Measurements from ENCODE around the gene PATL2.
"Not testable (repeated sequence)": the region's sequence is repeated elsewhere in the genome, so short reads cannot be mapped to it uniquely, and the experiment has no call there.

Gene PATL2

DNA sequence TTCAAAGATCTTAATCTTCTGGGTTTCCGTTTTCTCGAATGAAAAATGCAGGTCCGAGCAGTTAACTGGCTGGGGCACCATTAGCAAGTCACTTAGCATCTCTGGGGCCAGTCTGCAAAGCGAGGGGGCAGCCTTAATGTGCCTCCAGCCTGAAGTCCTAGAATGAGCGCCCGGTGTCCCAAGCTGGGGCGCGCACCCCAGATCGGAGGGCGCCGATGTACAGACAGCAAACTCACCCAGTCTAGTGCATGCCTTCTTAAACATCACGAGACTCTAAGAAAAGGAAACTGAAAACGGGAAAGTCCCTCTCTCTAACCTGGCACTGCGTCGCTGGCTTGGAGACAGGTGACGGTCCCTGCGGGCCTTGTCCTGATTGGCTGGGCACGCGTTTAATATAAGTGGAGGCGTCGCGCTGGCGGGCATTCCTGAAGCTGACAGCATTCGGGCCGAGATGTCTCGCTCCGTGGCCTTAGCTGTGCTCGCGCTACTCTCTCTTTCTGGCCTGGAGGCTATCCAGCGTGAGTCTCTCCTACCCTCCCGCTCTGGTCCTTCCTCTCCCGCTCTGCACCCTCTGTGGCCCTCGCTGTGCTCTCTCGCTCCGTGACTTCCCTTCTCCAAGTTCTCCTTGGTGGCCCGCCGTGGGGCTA, at the start of gene PATL2, which contains the start of gene B2M:
Gene PATL2 (minus strand): TSS at position 228 of the 647 bp plus-strand sequence. CDS start 34,833 bp downstream, outside the sequence.
Gene B2M (plus strand): TSS at position 422 of the 647 bp plus-strand sequence. CDS start 30 bp downstream, at position 452.
- peak; percentile 93 to 98 (median 96) for DNase-seq
- intact Hi-C loops (cut with DNase I), result loop anchor here (2.0 to 5.0 kb wide), 2 partner anchors 18 to 49 kb away; partner anchors contain the start of gene SPG11

DNA sequence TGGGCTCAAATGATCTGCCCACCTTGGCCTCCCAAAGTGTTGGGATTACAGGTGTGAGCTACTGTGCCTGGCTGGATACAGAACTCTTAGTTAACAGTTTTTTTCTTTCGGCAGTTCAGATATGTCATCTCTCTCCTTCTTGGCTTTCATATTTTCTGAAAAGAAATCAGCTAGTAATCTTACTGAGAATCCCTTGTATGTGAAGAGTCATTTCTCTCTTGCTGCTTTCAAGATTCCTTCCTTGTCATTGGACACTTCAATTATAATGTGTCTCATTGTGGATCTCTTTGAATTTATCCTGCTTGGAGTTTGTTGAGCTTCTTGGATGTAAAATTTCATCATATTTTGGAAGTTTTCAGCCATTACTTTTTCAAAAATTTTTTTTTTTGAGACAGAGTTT, 42.2 kb upstream of the PATL2 start:
- no peak for DNase-seq
- intact Hi-C loops (cut with DNase I), result no loop called here

DNA sequence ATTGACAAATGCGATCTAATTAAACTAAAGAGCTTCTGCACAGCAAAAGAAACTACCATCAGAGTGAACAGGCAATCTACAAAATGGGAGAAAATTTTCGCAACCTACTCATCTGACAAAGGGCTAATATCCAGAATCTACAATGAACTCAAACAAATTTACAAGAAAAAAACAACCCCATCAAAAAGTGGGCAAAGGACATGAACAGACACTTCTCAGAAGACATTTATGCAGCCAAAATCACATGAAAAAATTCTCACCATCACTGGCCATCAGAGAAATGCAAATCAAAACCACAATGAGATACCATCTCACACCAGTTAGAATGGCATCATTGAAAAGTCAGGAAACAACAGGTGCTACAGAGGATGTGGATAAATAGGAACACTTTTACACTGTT, 32.3 kb upstream of the PATL2 start:
- DNase-seq; intact Hi-C loops (cut with DNase I): not testable (repeated sequence)

DNA sequence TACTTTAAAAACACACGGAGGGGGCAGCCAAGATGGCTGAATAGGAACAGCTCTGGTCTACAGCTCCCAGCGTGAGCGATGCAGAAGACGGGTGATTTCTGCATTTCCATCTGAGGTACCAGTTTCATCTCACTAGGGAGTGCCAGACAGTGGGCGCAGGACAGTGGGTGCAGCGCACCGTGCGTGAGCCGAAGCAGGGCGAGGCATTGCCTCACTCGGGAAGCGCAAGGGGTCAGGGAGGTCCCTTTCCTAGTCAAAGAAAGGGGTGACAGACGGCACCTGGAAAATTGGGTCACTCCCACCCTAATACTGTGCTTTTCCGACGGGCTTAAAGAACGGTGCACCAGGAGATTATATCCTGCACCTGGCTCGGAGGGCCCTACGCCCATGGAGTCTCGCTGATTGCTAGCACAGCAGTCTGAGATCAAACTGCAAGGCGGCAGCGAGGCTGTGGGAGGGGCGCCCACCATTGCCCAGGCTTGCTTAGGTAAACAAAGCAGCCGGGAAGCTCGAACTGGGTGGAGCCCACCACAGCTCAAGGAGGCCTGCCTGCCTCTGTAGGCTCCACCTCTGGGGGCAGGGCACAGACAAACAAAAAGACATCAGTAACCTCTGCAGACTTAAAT, 28.2 kb upstream of the PATL2 start:
- DNase-seq; intact Hi-C loops (cut with DNase I): not testable (repeated sequence)

DNA sequence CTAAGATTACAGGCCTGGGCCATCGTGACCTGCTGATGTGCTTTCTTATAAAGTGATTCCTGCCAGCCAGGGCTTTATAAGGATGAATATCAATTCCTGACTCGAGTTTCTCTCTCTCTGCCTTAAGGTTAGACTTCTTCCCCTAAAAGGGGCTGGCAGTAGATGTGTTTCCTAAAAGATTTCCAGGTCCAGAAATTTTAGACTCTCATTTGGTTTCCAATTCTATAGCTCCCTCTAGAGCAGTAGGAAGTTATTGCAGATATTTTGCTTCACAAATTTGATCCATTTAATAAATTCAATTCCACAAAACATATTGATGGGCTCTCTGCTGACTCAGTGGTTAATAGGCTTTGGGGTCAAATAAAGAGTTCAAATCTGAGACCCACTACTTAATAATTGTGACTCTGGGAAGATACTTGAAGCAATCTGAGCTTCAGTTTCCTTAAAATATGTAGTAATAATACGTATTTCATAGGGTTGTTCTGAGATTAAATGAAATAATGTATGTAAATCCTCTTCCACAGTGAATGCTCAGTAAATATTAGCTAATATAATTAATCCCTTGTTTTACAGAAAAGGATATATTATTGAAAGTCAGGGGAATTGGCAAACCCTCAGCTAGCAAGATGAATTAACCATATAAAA, 27.3 kb upstream of the PATL2 start:
- intact Hi-C loops (cut with DNase I), result no loop called here
- DNase-seq, result no peak

DNA sequence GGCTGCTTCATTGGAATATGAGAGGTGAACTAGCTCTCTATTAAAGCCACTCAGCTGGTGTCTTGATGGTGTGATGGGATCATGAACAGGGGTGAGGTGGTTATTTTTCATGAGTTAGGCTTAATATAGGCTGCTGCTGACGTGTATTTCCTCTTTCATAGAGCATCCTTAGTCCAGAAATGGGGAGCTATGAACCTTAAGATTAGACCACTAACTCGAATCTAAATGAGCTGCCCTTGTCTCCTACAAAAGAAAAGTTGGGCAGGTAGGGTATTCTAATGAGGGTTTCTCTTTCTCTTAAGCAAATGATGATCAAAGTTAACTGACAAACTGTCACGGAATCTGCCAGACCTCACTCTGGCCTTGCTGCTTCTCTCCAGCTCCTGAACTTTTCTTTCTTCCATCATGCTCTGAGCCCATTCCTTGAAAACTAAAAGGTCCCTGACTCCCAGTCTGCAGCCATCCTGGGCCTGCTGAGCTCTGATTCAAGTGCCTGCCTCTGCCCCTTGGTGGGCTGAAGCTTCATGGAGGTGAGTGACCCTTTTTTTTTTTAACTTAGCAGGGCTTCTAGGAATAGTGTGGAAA, 25.1 kb upstream of the PATL2 start, which contains the start of gene TRIM69:
Gene TRIM69 (plus strand): TSS at position 348 of the 585 bp plus-strand sequence. CDS start 177 bp downstream, at position 525.
- intact Hi-C loops (cut with DNase I), result no loop called here
- DNase-seq, result no peak

DNA sequence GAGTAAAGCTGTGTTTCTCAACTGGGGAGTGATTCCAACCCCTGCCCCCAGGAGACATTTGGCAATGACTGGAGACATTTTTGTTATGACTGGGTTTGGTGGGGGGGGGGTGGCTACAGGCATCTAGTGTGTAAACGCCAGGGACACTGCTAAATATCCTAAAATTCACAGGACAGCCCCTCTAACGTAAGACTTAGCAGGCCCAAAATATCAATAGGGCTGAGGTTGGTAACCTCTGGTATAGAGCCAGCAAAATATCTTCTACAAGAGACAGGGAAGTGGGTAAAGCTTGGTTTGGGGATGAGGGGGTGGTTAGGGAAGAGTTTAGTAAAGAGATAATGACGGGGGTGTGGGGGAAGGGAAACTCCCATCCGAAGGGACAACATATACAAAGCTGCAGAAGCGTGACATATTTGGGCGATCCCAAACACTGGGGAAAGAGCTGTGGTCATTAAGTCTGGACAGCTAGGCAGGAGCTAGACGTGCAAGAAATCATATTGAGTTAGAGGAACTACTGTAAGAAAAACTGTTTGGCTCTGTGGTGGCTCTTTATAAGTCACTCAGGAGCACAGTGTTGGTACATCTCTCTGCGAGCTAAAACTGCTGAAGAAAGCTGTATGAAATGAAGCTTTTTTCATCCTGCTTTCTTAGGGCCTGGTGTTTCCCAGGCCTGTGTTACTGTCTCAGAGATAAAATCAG, 24.5 kb upstream of the PATL2 start:
- DNase-seq, result no peak
- intact Hi-C loops (cut with DNase I), result no loop called here

DNA sequence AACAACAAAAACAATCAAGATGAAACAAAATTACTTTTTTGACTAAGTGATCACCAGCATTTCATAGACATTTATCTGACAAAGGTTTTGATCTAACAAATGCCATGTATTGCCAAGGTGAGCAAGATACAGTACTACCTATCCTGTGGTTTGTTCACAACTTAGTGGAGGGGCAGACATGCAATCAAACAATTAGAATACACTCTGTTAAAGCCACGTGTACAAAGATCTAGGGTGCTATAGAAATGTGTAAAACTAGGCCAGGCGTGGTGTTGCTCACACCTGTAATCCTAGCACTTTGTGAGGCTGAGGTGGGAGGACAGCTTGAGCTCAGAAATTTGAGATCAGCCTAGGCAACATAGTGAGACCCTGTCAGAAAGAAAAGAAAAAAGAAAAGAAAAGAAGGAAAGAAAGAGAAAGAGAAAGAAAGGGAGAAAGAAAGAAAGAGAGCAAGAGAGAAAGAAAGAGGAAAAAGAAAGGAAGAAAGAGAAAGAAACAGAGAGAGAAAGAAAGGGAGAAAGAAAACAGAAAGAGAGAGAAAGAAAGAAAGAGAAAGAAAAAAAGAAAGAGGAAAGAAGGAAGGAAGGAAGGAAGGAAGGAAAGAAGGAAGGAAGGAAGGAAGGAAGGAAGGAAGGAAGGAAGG, 23.8 kb upstream of the PATL2 start:
- intact Hi-C loops (cut with DNase I), result loop anchor here (5.0 kb wide), 1 partner anchor 73 kb away; the partner anchor contains the start of gene SPG11
- no peak for DNase-seq

DNA sequence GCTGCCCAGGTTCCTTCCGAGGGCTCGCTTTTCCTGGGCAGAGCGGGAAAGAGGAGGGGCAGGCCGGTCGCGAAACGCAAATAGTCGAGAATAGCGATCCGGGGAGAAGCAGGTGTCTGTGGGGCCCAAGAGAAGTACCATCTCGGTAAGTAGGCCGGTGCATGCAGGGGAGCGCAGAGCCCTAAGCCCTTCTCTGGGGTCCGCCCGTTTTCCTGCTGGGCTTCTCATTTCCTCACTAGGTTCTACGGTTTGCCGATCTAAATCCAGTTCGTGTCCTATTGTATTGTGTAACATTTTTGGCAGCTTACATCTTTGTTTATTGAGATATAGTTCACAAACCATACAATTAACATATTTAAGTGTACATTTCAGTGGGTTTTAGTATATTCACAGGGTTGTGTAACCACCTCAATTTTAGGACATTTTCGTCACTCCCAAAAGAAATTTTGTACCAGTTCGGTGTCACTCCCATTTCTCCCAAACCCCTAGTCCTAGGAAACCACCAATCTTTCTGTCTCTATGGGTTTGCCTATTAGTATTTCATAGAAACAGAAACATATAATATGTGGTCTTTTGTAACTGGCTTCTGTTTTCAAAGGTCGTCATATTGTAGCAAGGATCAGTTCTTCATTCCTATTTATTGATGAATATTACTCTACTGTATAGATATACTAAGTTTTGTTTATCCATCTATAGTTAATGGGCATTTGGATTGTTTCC, 18.4 kb upstream of the PATL2 start:
- peak in 29 of 42 donors; percentile 16 to 76 (median 50) for DNase-seq
- intact Hi-C loops (cut with DNase I), result loop anchor here (2.0 to 5.0 kb wide), 2 partner anchors 19 to 67 kb away; partner anchors contain the start of genes B2M, PATL2 and SPG11

DNA sequence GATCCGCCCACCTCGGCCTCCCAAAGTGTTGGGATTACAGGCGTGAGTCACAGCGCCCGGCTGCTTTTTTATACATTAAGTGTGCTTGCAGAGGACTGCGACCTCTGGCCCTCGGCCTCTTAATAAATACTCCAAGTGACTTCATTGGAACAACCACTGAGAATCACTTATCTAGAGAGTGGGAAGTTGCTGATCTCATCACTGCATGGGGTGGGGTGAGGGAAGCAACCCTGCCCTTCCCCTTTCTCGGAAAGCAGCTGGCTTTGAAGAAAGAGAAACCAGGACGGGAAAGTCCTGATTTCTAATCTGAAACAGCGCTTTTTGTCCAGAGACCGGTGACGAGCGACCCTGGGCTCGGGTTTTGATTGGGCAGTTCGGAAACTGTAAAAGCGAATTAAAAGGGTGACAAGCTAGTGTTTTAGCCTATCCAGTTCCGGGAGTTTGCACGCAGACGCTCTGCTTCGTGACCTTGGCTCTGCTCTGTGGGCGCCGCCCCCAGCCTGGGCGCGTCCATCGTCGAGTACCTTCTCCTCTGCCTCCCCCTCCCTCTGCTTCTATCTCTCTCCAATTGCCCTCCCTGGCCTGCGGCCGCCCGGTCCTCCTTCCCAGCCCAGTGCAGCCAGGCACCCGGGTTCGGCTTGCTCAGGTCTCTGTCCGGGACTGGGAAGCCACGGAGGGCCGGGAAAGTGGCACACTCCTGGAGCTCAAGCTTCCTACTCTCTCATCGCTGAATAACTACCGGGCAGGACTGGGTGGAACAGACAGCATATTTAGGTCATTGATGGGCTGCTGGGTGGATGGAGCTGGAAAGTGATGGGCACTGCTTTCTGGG, 17.7 kb upstream of the PATL2 start:
- intact Hi-C loops (cut with DNase I), result loop anchor here (2.0 kb wide), 1 partner anchor 18 kb away; the partner anchor contains the start of genes B2M and PATL2
- DNase-seq, result peak; percentile 89 to 98 (median 96)

DNA sequence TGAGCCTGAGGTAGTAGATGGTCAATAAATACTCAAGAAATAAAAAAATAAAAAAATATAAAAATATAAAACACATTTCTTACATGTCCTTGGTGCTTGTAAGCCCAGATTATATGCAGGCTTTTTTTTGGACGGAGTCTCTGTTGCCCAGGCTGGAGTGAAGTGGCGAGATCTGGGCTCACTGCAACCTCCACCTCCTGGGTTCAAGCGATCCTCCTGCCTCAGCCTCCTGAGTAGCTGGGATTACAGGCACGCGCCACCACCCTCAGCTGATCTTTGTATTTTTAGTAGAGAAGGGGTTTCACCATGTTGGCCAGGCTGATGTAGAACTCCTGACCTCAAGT, 17.1 kb upstream of the PATL2 start:
- not testable (repeated sequence) for DNase-seq
- intact Hi-C loops (cut with DNase I), result loop anchor here (2.0 kb wide), 1 partner anchor 17 kb away; the partner anchor contains the start of genes B2M and PATL2

DNA sequence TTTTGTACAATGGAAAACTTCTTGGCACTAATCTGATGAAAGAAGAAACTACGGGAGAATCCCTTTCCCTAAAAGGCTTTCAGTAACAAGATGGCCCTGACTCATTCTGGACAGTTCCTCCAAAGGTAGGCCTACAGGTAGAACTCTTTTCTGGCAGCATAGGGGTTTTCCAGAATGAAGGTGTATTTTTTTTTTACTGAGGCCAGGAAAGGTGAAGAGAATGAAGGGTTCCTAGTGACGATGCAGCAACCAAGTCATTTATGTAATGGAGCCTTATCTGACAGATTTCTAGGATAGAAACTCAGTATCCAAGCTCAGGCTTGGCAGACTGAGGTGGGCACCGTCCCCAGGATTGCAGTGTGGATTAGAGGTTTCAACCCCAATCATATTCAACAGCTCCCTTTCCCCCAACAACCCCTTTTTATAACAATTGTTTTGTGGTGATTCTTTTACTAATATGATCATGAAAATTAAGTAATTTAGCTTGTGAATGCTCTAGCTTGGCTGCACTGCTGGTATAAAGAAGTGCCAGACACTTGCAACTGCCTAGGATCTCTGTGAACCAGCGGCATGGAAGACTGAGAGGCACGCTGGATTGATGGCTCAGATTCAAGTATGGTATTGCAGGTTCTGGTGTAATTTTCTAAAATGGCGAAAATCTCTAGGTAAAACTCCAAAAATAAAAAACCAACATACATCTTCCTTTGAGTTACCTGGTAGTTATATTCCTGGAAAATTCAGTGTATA, 16.5 kb upstream of the PATL2 start:
- intact Hi-C loops (cut with DNase I), result loop anchor here (2.0 kb wide), 1 partner anchor 17 kb away; the partner anchor contains the start of genes B2M and PATL2
- DNase-seq, result no peak

DNA sequence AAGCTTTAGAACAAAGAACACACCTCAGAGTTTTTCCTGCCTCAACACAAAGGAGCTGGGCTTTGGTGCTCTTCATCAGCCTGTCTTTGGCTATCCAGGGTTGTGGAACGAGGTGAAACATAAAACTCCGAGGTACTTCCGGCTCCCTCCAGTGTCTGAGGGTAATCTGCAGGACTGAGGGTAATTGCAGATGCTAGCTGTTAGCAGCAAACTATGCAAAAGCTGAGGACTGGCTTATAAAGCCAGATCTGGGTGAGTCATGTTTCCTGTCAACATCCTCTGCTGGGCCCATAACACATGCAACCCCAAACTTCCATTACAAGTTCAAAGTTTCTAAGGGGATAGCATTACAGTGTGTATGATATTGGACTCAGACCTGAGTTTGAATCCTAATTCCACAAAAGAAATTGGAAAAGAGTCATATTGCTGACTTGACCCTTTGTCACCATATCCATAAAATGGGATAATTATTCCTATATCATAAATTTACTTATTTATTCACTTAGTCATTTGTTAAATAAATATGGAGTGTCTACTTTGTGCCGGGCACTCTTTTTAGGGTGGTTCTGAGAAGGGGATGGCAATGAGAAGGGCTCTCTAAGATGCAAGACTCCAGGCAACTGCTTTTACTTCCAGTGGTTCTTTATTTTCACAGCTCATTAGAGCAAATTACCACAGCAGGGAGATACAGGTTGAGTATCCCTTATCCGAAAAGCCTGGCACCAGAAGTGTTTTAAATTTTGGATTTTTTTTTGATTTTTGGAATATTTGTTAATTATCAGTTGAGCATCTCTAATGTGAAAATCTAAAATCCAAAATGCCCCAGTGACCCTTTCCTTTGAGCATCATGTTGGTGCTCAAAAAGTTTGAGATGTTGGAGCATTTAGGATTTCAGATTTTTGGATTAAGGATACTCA, 15.7 kb upstream of the PATL2 start:
- intact Hi-C loops (cut with DNase I), result no loop called here
- DNase-seq, result peak in 4 of 42 donors; percentile 11 to 56 (median 36)

DNA sequence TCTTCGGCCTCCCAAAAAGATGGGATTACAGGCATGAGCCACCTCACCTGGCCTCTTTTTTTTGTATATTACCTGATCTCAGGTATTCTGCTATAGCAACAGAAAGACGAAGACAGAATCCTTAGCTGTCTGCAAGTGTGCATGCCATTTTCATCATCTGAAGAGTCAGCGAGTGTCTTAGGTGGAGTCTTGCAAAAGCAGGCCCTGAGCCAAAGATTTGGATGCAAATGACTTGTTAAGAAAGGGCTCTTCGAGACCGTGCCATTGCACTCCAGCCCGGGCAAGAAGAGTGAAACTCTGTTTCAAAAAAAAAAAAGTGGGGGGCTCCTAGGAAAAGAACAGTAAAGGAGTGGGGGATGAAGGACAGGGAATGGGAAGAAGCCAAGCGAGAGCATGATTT, 15.0 kb upstream of the PATL2 start:
- intact Hi-C loops (cut with DNase I), result no loop called here
- DNase-seq, result no peak

DNA sequence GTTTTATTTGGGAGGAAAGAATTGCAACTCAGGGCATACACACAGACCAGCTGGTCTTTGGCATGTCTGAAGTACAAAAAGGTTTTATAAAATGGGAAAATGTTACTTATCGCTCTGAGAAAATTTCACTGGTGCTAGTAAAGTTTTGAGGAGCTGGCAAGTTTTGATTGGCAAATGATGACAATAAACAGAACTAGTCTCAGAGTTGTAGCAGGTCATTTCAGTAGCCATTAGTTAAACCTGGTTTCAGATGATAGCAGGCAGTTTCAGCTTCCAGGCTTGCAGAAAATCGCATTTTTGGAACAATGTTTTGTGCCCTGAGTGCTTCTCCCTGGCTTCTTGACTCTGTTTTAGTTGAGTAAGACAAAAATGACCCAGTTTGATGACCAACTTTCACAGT, 10.9 kb upstream of the PATL2 start:
- intact Hi-C loops (cut with DNase I), result no loop called here
- no peak for DNase-seq
